Neural cell (in vitro differentiated cells): ENCODE data around the gene DYRK4. TPM values are rescaled to one million over a fixed set of nuclear protein-coding genes. Genes with fewer than 3 reads are reported as not detected.
A peak's percentile ranks its signal among the peaks of the same experiment; 100 is the strongest.
"Not testable (repeated sequence)": the region's sequence is repeated elsewhere in the genome, so short reads cannot be mapped to it uniquely, and the experiment has no call there.

ENCODE experiments used
- H2AFZ ChIP-seq: fragments of 200-600, 300-800 bp; sonication (generic), shearing (Covaris generic); 2 replicates; pipeline ENCODE4 v1.6.0; 2014; ENCODE audit warnings: low read depth, mild to moderate bottlenecking, antibody characterized with exemption, low read length, moderate library complexity
- H3F3A ChIP-seq: fragments of 200-600 bp; shearing (Covaris generic); 2 replicates; pipeline ENCODE4 v1.6.1; 2016; ENCODE audit warnings: mild to moderate bottlenecking, moderate library complexity, mixed read lengths, antibody characterized with exemption, low read length; ENCODE audit not compliant: insufficient read depth, poor library complexity, severe bottlenecking
- H3K27ac ChIP-seq: fragments of 200-600, 300-800 bp; sonication (generic), shearing (Covaris generic); 2 replicates; pipeline ENCODE4 v1.5.1; 2014; ENCODE audit warnings: mild to moderate bottlenecking, low read length, moderate library complexity
- H3K27me3 ChIP-seq: fragments of 300-800, 200-600 bp; sonication (generic), shearing (Covaris generic); 2 replicates; pipeline ENCODE4 v1.6.0; 2014; ENCODE audit warnings: mild to moderate bottlenecking, low read depth, low read length, moderate library complexity; ENCODE audit not compliant: insufficient read depth
- H3K36me3 ChIP-seq: fragments of 300-800, 200-600 bp; sonication (generic), shearing (Covaris generic); 2 replicates; pipeline ENCODE4 v1.5.1; 2014; ENCODE audit warnings: mild to moderate bottlenecking, antibody characterized with exemption, low read length, moderate library complexity; ENCODE audit not compliant: insufficient read depth
- H3K4me2 ChIP-seq: fragments of 300-800, 200-600 bp; sonication (generic), shearing (Covaris generic); 2 replicates; pipeline ENCODE4 v1.6.0; 2014; ENCODE audit warnings: mild to moderate bottlenecking, low read length
- H3K4me3 ChIP-seq: fragments of 300-800, 200-600 bp; sonication (generic), shearing (Covaris generic); 2 replicates; pipeline ENCODE4 v1.5.1; 2014; ENCODE audit warnings: mild to moderate bottlenecking, low read length, moderate library complexity
- H3K79me2 ChIP-seq: fragments of 200-600 bp; shearing (Covaris generic); replicated peaks from 2 replicates; pipeline ENCODE4 v1.6.0; 2014; ENCODE audit warnings: mild to moderate bottlenecking, low read length, moderate library complexity; ENCODE audit not compliant: insufficient read depth
- H3K9ac ChIP-seq: fragments of 300-800, 200-600 bp; sonication (generic), shearing (Covaris generic); 2 replicates; pipeline ENCODE4 v1.6.1; 2016; ENCODE audit warnings: mild to moderate bottlenecking, low read length, mixed read lengths
- H3K9me2 ChIP-seq: fragments of 200-600 bp; shearing (Covaris generic); 2 replicates; pipeline ENCODE4 v1.6.1; 2016; ENCODE audit warnings: mild to moderate bottlenecking, low read length, mixed read lengths; ENCODE audit not compliant: insufficient read depth
- H3K9me3 ChIP-seq: fragments of 200-600, 300-800 bp; sonication (generic), shearing (Covaris generic); 2 replicates; pipeline ENCODE4 v1.6.1; 2016; ENCODE audit warnings: mild to moderate bottlenecking, mixed run types, low read length, moderate library complexity, mixed read lengths
- H4K20me1 ChIP-seq: fragments of 200-600 bp; shearing (Covaris generic); 2 replicates; pipeline ENCODE4 v1.6.1; 2016; ENCODE audit warnings: mild to moderate bottlenecking, mixed run types; ENCODE audit not compliant: insufficient read depth
- CTCF ChIP-seq: fragments of 450-650 bp; IDR thresholded peaks from 2 replicates; pipeline ENCODE4 v1.5.1; 2014; ENCODE audit warnings: antibody characterized with exemption, mild to moderate bottlenecking, moderate library complexity; ENCODE audit not compliant: poor library complexity, severe bottlenecking
- EP300 ChIP-seq: fragments of 450-650 bp; conservative IDR thresholded peaks from 2 replicates; pipeline ENCODE4 v1.6.1; 2014; ENCODE audit warnings: antibody characterized with exemption, mild to moderate bottlenecking, moderate library complexity; ENCODE audit not compliant: poor library complexity, severe bottlenecking
- RAD21 ChIP-seq: fragments of 450-650 bp; conservative IDR thresholded peaks from 2 replicates; pipeline ENCODE4 v1.6.1; 2014; ENCODE audit warnings: antibody characterized with exemption, mild to moderate bottlenecking, moderate library complexity
- TAF1 ChIP-seq: IDR thresholded peaks from 2 replicates; pipeline ENCODE4 v1.6.1; 2012; ENCODE audit warnings: low read depth
- polyA minus RNA-seq: library from RNA; depleted of rRNA, polyadenylated mRNA; stranded (reverse); fragments of >200 nt; gene quantifications from 2 replicates; pipeline ENCODE4 v1.2.3, GENCODE V29; 2014
- polyA plus RNA-seq: library from polyadenylated mRNA; depleted of rRNA; stranded (reverse); fragments of >200 nt; gene quantifications from 2 replicates; pipeline ENCODE4 v1.2.3, GENCODE V29; 2014
- TF ChIP-seq, protein P1 (sequence below): IDR thresholded peaks from 2 replicates; pipeline ENCODE4 v1.6.1; 2012; ENCODE audit warnings: borderline replicate concordance

The DYRK4 gene
- polyA plus RNA-seq, result 13.2 and 22.0 TPM in 2 replicates
- 2.8 and 5.4 TPM in 2 replicates for polyA minus RNA-seq

DNA sequence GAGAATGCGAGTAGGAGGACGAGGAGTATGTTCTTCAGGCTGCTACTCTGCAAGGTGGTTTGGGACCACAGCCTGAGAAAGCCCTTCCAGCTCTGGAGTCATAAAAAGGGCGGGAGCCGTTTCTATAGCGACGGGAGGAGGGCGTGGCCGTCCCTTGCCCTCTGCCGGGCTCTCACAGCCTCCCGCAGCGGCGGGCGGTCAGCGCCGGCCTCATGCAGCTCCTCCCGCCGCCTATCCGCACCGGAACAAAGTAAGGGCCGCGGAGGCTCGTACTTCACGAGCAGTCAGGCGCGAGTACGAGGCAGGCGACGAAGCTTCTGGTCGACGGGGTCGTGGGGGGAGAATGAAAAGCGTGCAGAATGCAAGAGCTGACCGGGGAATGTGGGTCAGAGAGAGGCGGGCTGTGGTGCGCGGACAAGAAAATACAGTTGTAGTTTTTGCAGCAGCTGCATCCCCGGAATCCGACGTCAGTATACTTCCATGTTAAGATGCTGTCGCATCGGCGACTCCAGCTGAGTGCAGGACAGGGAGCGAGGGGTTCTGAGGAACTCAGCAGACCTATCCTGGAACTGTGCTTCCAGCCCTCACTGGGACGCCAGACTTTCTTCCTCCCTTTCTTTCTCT is at the start of gene DYRK4:
DYRK4 (plus strand) TSS at position 175 of the 624 bp plus-strand sequence; CDS start at position 213, 38 bp downstream.
- peak within 1 kb of the TSS; percentile 23 for H2AFZ ChIP-seq
- no peaks in the 10 kb centered on the region for H3K27me3 ChIP-seq
- H3K9me2 ChIP-seq, result no peaks in the 10 kb centered on the region
- H3K79me2 ChIP-seq, result no peaks in the 10 kb centered on the region
- no peaks in the 10 kb centered on the region for H4K20me1 ChIP-seq
- no peak within 1 kb of the TSS for H3K4me2 ChIP-seq
- H3F3A ChIP-seq, result no peaks in the 10 kb centered on the region
- no peaks in the 10 kb centered on the region for H3K36me3 ChIP-seq
- no peaks in the 10 kb centered on the region for H3K9me3 ChIP-seq
- H3K9ac ChIP-seq, result no peak within 1 kb of the TSS
- H3K27ac ChIP-seq, result no peak within 1 kb of the TSS
- TF ChIP-seq, protein P1, sequence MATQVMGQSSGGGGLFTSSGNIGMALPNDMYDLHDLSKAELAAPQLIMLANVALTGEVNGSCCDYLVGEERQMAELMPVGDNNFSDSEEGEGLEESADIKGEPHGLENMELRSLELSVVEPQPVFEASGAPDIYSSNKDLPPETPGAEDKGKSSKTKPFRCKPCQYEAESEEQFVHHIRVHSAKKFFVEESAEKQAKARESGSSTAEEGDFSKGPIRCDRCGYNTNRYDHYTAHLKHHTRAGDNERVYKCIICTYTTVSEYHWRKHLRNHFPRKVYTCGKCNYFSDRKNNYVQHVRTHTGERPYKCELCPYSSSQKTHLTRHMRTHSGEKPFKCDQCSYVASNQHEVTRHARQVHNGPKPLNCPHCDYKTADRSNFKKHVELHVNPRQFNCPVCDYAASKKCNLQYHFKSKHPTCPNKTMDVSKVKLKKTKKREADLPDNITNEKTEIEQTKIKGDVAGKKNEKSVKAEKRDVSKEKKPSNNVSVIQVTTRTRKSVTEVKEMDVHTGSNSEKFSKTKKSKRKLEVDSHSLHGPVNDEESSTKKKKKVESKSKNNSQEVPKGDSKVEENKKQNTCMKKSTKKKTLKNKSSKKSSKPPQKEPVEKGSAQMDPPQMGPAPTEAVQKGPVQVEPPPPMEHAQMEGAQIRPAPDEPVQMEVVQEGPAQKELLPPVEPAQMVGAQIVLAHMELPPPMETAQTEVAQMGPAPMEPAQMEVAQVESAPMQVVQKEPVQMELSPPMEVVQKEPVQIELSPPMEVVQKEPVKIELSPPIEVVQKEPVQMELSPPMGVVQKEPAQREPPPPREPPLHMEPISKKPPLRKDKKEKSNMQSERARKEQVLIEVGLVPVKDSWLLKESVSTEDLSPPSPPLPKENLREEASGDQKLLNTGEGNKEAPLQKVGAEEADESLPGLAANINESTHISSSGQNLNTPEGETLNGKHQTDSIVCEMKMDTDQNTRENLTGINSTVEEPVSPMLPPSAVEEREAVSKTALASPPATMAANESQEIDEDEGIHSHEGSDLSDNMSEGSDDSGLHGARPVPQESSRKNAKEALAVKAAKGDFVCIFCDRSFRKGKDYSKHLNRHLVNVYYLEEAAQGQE, result no peak
- TF ChIP-seq TAF1, result peak; percentile 25
- H3K4me3 ChIP-seq, result peak within 1 kb of the TSS; percentile 61

DNA sequence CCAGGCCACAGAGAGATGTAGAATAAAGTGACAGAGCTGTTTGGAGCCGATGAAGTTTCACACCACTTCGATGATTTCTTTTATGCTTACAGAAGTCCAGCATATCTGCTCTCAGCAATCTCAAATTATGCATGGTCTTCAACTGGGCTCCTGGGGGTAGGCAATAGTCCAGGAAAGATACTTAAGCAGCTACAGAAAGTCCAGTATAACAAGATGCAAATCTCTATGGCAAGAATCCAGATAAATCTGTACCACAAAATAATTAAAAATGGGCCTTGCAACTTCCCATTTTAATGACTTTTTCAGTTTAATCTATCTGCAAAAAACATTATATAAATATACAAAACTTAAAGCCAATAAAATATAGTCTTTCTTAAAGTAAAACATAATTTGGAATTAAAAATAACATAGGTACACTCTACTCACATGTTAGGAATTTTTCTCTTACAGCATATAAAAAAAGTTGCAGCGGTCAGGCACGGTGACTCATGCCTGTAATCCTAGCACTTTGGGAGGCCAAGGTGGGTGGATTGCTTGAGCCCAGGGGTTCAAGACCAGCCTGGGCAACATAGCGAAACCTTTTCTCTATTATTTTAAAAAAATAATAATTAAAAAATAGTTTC is 43.8 kb upstream of the DYRK4 start:
- Histone ChIP-seq H3K36me3 (no peaks in the 10 kb centered on the region), H3K27ac (no peak overlapping the region), H3K4me2 (no peak overlapping the region), H4K20me1 (no peaks in the 10 kb centered on the region), H3K4me3 (no peak overlapping the region), H3F3A (no peaks in the 10 kb centered on the region), H3K9me2 (no peaks in the 10 kb centered on the region), H3K27me3 (no peaks in the 10 kb centered on the region), H3K9me3 (no peaks in the 10 kb centered on the region), H3K9ac (no peak overlapping the region), H2AFZ (no peak overlapping the region), H3K79me2 (no peaks in the 10 kb centered on the region)
- TF ChIP-seq CTCF (no peak), EP300 (no peak), RAD21 (no peak)

DNA sequence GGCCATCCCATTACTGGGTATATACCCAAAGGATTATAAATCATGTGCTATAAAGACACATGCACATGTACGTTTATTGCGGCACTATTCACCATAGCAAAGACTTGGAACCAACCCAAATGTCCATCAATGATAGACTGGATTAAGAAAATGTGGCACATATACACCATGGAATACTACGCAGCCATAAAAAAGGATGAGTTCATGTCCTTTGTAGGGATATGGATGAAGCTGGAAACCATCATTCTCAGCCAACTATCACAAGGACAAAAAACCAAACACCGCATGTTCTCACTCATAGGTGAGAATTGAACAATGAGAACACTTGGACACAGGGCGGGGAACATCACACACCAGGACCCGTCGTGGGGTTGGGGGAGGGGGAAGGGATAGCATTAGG is 38.6 kb upstream of the DYRK4 start:
- not testable (repeated sequence) for H3K4me2 ChIP-seq, H3K36me3 ChIP-seq, H3K79me2 ChIP-seq, H2AFZ ChIP-seq, H3K9me2 ChIP-seq, H3K27me3 ChIP-seq, H3K4me3 ChIP-seq, H3K27ac ChIP-seq, H3K9ac ChIP-seq, H3K9me3 ChIP-seq, H3F3A ChIP-seq, H4K20me1 ChIP-seq
